Stomach (tissue), 4 donors: ENCODE data around the gene ZNF761.

ENCODE experiments used
- POLR2A ChIP-seq, 4 donors: fragments of 450-650 bp; IDR thresholded peaks; one replicate each; pipeline ENCODE4 v1.6.1; 2016; ENCODE audit warnings: antibody characterized with exemption in 4 of 4, control low read depth in 2 of 4, mild to moderate bottlenecking in 1 of 4, moderate library complexity in 1 of 4
- TF ChIP-seq, protein P1 (sequence below), 7 experiments: fragments of 450-650 bp in 4 of 7; fragments of 200-600 bp in 3 of 7; sonication (generic) in 3 of 7; IDR thresholded peaks; one replicate each; pipeline ENCODE4 v1.5.1; 2016 to 2019; ENCODE audit warnings: antibody characterized with exemption in 7 of 7, control low read depth in 2 of 7, mild to moderate bottlenecking in 1 of 7

- TF ChIP-seq, protein P1, sequence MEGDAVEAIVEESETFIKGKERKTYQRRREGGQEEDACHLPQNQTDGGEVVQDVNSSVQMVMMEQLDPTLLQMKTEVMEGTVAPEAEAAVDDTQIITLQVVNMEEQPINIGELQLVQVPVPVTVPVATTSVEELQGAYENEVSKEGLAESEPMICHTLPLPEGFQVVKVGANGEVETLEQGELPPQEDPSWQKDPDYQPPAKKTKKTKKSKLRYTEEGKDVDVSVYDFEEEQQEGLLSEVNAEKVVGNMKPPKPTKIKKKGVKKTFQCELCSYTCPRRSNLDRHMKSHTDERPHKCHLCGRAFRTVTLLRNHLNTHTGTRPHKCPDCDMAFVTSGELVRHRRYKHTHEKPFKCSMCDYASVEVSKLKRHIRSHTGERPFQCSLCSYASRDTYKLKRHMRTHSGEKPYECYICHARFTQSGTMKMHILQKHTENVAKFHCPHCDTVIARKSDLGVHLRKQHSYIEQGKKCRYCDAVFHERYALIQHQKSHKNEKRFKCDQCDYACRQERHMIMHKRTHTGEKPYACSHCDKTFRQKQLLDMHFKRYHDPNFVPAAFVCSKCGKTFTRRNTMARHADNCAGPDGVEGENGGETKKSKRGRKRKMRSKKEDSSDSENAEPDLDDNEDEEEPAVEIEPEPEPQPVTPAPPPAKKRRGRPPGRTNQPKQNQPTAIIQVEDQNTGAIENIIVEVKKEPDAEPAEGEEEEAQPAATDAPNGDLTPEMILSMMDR (IDR thresholded peaks at IDR 0.05), result no peak
- TF ChIP-seq POLR2A (IDR thresholded peaks at IDR 0.05), result no peak
Measured at GRCh38 chr19:53467485-53468262, 35.9 kb downstream of the ZNF761 start, which contains the start of gene ZNF813.
